HG03039 (cell line): ENCODE data around the gene MT1G.
"Not testable (repeated sequence)": the region's sequence is repeated elsewhere in the genome, so short reads cannot be mapped to it uniquely, and the experiment has no call there.

Source experiments
- ATAC-seq: cut with Tn5 transposase; IDR thresholded peaks from one replicate; pipeline ENCODE4 v1.9.1; 2021; ENCODE audit warnings: mild to moderate bottlenecking, moderate library complexity; ENCODE audit not compliant: unreplicated experiment

The MT1G gene

DNA sequence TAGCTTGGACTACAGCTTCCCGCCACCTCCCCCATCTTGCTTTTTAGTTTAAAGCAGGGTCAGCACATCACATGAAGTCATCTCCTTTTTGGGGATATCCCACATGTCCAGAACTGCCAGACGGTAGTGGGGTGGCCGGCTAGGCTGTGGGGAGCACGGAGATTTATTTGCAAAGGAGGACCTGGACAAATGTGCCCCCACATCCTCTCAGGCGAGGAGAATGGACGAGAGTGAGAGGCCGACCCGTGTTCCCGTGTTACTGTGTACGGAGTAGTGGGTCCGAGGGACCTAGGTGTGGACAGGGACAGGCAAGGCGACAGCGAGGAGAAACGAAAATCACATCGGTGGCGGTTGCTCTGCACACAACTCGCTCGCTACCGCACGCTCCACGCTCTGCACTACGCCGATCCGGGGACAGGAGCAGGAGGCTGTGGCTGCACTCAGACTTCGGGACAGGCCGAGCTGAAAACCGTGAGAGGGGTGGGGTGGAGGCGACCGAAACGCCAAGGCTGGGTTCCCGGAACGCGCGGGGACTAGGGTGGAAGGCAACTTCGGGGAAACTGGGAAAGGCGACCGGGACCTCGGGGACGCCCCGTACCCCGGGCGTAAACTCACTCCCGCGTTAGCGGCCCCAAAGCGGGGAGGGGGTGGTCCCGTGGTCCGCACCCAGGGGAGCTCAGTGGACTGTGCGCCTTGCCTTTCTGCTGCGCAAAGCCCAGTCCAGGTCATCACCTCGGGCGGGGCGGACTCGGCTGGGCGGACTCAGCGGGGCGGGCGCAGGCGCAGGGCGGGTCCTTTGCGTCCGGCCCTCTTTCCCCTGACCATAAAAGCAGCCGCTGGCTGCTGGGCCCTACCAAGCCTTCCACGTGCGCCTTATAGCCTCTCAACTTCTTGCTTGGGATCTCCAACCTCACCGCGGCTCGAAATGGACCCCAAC, 29.8 kb downstream of the MT1G start, which contains the start of gene MT1A:
Gene MT1A, plus strand, starts transcription at position 853 of the 937 bp plus-strand sequence. Its CDS starts 73 bp downstream, at position 926.
- no peak for ATAC-seq

DNA sequence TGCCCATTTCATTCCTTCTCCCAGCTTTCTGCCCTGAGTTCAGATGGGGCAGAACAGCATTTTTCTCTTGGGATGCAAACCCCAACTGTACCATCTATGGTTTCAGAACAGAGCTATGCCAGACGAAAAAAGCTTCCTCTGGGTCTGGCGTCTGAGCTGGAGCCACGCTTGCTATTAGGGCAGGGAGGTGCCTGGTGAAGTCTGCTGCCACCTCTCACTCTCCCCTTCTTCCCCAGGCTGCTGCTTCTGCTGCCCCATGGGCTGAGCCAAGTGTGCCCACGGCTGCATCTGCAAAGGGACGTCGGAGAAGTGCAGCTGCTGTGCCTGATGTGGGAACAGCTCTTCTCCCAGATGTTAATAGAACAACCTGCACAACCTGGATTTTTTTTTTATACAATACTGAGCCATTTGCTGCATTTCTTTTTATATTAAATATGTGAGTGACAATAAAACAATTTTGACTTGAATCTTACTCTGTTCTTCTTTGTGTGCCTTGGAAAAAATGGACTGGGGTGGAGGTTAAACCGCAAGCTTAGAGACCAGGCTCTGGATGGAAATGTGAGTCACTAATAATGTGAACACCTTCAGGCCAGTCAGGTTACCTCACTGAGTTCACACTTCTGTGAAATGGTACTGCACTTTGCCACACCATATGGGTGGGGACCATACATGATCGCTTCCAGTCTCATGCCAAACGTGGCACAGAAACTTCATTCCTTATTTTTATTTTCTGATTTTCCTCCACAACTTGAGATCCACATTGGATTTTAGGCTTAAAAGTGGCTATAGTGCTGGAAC, 31.1 kb downstream of the MT1G start:
- no peak for ATAC-seq

DNA sequence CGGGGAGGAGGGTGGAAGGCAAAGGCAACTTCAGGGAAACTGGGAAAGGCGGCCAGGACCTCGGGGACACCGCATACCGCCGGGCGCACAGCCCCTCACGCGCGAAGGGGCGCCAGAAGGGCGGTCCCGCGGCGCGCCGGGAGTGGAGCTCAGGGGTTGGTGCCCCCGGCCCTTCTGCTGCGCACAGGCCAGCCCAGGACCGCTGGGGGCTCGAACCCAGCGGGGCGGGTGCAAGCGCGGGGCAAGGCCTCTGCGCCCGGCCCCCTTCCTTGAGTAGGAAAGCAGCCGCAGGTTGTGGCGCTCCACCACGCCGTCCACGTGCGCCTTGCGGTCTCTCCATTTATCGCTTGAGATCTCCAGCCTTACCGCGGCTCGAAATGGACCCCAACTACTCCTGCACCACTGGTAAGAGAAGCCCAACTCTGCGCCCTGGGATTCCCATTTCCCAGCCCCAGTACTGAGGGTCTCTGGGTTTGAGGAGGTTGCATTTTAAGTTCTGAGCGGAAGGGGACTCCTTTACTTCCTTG, 32.4 kb downstream of the MT1G start:
- no peak for ATAC-seq

DNA sequence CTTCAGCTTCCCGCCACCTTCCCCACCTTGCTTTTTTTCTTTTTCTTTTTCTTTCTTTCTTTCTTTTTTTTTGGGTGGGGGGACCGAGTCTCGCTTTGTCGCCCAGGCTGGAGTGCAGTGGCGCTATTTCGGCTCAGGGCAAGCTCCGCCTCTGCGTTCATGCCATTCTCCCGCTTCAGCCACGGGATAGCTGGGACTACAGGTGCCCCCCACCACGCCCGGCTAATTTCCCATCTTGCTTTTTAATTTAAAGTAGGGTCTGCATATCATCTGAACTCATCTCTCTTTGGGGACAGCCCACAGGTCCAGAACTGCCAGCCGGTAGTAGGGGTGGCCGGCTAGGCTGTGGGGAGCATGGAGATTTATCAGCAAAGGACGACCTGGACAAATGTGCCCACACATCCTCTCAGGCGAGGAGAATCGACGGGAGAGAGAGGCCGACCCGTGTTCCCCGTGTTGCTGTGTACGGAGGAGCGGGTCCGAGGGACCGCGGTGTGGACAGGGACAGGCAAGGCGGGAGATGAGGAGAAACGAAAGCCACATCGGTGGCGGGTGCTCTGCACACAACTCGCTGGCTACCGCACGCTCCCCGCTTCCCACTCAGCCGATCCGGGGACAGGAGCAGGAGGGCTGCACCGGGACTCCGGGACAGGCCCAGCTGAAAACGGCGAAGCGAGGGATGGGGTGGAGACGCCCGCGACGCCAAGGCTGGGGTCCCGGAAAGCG, 33.0 kb downstream of the MT1G start:
- ATAC-seq, result no peak

GRCh38 chr16:56633535-56633934, 34.3 kb downstream of the MT1G start:
- ATAC-seq, result no peak

DNA sequence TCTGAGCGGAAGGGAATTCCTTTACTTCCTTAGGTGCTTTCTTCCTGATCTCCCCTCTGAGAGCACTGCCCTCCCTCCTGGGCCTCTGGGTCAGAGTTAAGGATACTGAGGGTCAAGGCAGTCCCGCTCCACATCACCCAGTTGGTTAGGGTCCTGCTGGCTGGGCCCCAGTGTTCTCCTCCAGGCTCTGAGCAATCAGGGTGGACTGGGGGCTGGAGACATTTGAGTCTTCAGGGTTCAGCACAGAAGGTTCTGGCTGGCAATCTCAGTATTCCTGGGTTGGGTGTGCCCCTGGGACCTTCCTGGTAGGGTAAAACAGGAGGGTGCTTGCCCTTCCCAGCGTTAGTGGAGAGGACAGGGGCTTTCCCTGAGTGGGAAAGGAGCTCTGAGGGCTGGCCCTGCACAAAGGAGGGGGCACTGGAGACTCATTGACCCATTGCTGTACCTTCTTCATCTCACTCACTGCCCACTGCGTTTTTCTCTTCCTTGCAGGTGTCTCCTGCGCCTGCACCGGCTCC, 35.0 kb downstream of the MT1G start:
- no peak for ATAC-seq

GRCh38 chr16:56632156-56632847, 35.6 kb downstream of the MT1G start, which contains the start of gene MT1M:
Gene MT1M (plus strand): TSS chr16:56632659. CDS start chr16:56632732, 73 bp downstream.
- no peak for ATAC-seq

DNA sequence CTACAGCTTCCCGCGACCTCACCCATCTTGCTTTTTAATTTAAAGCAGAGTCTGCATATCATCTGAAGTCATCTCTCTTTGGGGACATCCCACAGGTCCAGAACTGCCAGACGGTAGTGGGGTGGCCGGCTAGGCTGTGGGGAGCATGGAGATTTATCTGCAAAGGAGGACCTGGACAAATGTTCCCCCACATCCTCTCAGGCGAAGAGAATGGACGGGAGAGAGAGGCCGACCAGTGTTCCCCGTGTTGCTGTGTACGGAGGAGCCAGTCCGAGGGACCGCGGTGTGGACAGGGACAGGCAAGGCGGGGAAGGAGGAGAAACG, 36.1 kb downstream of the MT1G start:
- no peak for ATAC-seq

DNA sequence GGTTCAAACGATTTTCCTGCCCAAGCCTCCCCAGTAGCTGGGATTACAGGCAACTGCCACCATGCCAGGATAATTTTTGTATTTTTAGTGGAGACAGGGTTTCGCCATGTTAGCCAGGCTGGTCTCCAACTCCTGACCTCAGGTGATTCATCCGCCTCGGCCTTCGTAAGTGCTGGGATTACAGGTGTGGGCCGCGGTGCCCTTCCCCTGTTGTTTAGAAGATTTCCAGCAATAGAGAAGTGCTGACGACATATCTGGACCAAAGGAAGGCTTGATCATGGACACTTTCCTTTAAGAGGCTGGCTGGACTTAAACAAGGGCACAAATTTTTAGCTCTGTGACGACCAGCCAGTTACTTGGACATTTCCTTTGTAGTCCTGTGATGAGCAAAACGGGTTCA, 36.7 kb downstream of the MT1G start:
- ATAC-seq, result no peak

GRCh38 chr16:56630134-56630533, 37.7 kb downstream of the MT1G start:
- ATAC-seq, result peak; percentile 68

- ATAC-seq, result no peak
Observed at GRCh38 chr16:56629531-56629930, 38.3 kb downstream of the MT1G start.

- ATAC-seq, result no peak
Observed at GRCh38 chr16:56628486-56629350, 39.1 kb downstream of the MT1G start.

DNA sequence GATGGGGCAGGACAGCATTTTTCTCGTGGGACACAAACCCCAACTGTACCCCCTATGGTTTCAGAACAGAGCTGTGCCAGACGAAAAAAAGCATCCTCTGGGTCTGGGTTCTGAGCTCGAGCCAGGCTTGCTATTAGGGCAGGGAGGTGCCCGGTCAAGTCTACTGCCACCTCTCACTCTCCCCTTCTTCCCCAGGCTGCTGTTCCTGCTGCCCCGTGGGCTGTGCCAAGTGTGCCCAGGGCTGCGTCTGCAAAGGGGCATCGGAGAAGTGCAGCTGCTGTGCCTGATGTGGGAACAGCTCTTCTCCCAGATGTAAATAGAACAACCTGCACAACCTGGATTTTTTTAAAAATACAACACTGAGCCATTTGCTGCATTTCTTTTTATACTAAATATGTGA, 41.2 kb downstream of the MT1G start:
- ATAC-seq, result no peak

DNA sequence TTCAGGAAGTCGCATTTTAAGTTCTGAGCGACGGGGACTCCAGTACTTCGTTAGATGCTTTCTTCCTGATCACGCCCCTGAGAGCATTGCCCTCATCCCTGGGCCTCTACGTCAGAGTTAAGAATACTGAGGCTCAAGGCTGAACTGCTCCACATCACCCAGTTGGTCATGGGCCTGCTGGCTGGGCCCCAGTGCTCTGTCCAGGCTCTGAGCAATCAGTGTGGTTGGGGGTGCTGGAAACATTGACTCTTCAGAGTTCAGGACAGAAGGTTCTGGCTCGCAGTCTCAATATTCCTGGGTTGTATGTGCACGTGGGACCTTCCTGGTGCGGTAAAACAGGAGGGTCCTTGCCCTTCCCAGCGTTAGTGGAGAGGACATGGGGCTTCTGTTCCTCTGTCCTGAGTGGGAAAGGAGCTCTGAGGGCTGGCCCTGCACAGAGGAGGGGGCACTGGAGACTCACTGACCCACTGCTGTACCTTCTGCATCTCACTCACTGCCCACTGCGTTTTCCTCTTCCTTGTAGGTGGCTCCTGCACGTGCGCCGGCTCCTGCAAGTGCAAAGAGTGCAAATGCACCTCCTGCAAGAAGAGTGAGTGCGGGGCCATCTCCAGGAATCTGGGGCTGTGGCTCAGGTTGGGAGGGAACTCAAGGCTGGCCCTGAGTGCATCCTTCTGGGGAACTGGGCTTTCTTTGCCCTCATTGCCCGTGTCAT, 41.8 kb downstream of the MT1G start:
- ATAC-seq, result no peak

GRCh38 chr16:56625140-56625942, 42.5 kb downstream of the MT1G start, which contains the start of gene MT1E:
Gene MT1E (plus strand): TSS chr16:56625781. CDS start chr16:56625852, 71 bp downstream.
- ATAC-seq, result no peak

- ATAC-seq, result no peak
Observed at GRCh38 chr16:56623637-56624036, 44.2 kb downstream of the MT1G start.

DNA sequence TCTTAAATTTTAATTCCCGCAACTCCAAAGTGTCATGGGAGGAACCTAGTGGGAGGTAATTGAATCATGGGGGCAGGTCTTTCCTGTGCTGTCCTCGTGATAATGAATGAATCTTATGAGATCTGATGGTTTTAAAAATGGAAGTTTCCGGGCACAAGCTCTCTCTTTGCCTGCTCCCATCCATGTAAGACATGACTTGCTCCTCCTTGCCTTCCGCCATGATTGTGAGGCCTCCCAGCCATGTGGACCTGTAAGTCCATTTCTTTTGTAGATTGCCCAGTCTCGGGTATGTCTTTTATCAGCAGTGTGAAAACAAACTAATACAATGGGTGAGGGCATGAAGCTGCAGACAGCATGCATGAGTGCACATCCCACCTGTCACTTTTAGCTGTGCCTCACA, 44.7 kb downstream of the MT1G start:
- ATAC-seq, result not testable (repeated sequence)
